Gastroesophageal sphincter (tissue), 4 donors: ENCODE results near the gene WDR81. TPM values are rescaled to one million over a fixed set of nuclear protein-coding genes. Genes with fewer than 3 reads are reported as not detected.

Experiments used
- ATAC-seq: fragments of 150-250 bp; one replicate; pipeline ENCODE4 v1.9.1; 2016; ENCODE audit warnings: mild to moderate bottlenecking, moderate library complexity
- H3K27ac ChIP-seq, 4 donors: fragments of 200-600 bp; sonication (generic) in 3 of 4; 1 replicate in 3 of 4; 2 replicates in 1 of 4; pipeline ENCODE4 v1.5.1; 2016 to 2019
- H3K27me3 ChIP-seq: fragments of 200-600 bp; sonication (generic); one replicate; pipeline ENCODE4 v1.5.1; 2019
- H3K36me3 ChIP-seq, 2 donors: fragments of 200-600 bp; sonication (generic); one replicate each; pipeline ENCODE4 v1.5.1; 2019; ENCODE audit warnings: control low read depth in 1 of 2
- H3K4me1 ChIP-seq, 3 donors: fragments of 200-600 bp; sonication (generic); 1 replicate in 2 of 3; 2 replicates in 1 of 3; pipeline ENCODE4 v1.5.1; 2016 to 2019; ENCODE audit warnings: control low read depth in 2 of 3
- H3K4me3 ChIP-seq, 2 donors: fragments of 200-600 bp; sonication (generic); one replicate each; pipeline ENCODE4 v1.5.1; 2019; ENCODE audit warnings: mild to moderate bottlenecking in 1 of 2, moderate library complexity in 1 of 2
- H3K9me3 ChIP-seq, 3 donors: fragments of 200-600 bp; sonication (generic); one replicate each; pipeline ENCODE4 v1.5.1; 2017 to 2019; ENCODE audit warnings: control low read depth in 2 of 3
- CTCF ChIP-seq, 4 experiments: fragments of 200-600 bp in 2 of 4; fragments of 450-650 bp in 2 of 4; sonication (generic) in 1 of 4; IDR thresholded peaks; one replicate each; pipeline ENCODE4 v1.5.1; 2017 to 2019; ENCODE audit warnings: antibody characterized with exemption in 4 of 4, mild to moderate bottlenecking in 2 of 4, moderate library complexity in 2 of 4
- EP300 ChIP-seq: sonication (generic); formaldehyde crosslinking; IDR thresholded peaks from one replicate; pipeline ENCODE4 v1.6.1; 2017; ENCODE audit warnings: antibody characterized with exemption, mild to moderate bottlenecking
- POLR2A ChIP-seq, 2 donors: fragments of 450-650 bp; IDR thresholded peaks; one replicate each; pipeline ENCODE4 v1.6.1; 2017; ENCODE audit warnings: antibody characterized with exemption in 2 of 2, mild to moderate bottlenecking in 2 of 2, moderate library complexity in 1 of 2
- POLR2AphosphoS5 ChIP-seq: sonication (generic); formaldehyde crosslinking; IDR thresholded peaks from one replicate; pipeline ENCODE4 v1.6.1; 2017; ENCODE audit warnings: antibody characterized with exemption
- WGBS, 2 donors: methylation state at CpG; one replicate each; pipeline ENCODE4 v1.1.5; 2018; ENCODE audit warnings: low coverage in 1 of 2; 5-methylcytosine and 5-hydroxymethylcytosine counted together
- total RNA-seq, 4 donors: library from RNA; depleted of rRNA; stranded (reverse); fragments of >200 nt; gene quantifications; one replicate each; pipeline ENCODE4 v1.1.0, GENCODE V29; 2016

WDR81 gene
- total RNA-seq, 4 donors from 2014 or later = 21.8 to 44.1 (median 32.2) TPM

- no CpG with 5 or more reads among the region's 23 CpGs for WGBS, 2 donors
- Histone ChIP-seq H3K27me3 (no peaks in the 10 kb centered on the region), H3K27ac (peak overlapping the region; percentile 97 to 100 (median 99)), H3K4me3 (peak overlapping the region; percentile 92 to 100), H3K4me1 (peaks cover 2 to 66% (median 37%) of the 10 kb centered on the region in 3 donors), H3K36me3 (peaks cover 0 to 26% of the 10 kb centered on the region in 2 donors), H3K9me3 (no peaks in the 10 kb centered on the region)
- ATAC-seq = no peak
- TF ChIP-seq EP300 (no peak), POLR2A (IDR thresholded peaks at IDR 0.05) (no peak), CTCF (IDR thresholded peaks at IDR 0.05) (no peak), POLR2AphosphoS5 (no peak)
Measured at GRCh38 chr17:1715803-1716075, 8.8 kb upstream of the WDR81 start.

- TF ChIP-seq CTCF (IDR thresholded peaks at IDR 0.05) = peak in 3 of 4 experiments; percentile 6 to 41 (median 40)
- TF ChIP-seq POLR2AphosphoS5 = peak; percentile 100
- TF ChIP-seq EP300 = no peak
- TF ChIP-seq POLR2A (IDR thresholded peaks at IDR 0.05) = peak; percentile 100
- Histone ChIP-seq H3K36me3 (peaks cover 0 to 26% of the 10 kb centered on the region in 2 donors), H3K27ac (peak overlapping the region; percentile 99 to 100 (median 100)), H3K27me3 (no peaks in the 10 kb centered on the region), H3K9me3 (no peaks in the 10 kb centered on the region), H3K4me1 (peaks cover 2 to 66% (median 37%) of the 10 kb centered on the region in 3 donors), H3K4me3 (peak overlapping the region; percentile 92 to 100)
- ATAC-seq = peak; percentile 80
- WGBS, 2 donors = 0 to 2% methylated on average over 14 to 19 of the region's 70 CpGs
Measured at GRCh38 chr17:1716076-1716911, 8.2 kb upstream of the WDR81 start.

- H3K9me3 ChIP-seq = no peaks in the 10 kb centered on the region
- peak; percentile 65 for ATAC-seq
- H3K36me3 ChIP-seq = peaks cover 0 to 21% of the 10 kb centered on the region in 2 donors
- 0% methylated on average over 5 to 10 of the region's 13 CpGs for WGBS, 2 donors
- peaks cover 2 to 64% (median 37%) of the 10 kb centered on the region in 3 donors for H3K4me1 ChIP-seq
- H3K27me3 ChIP-seq = no peaks in the 10 kb centered on the region
- H3K27ac ChIP-seq = peak overlapping the region; percentile 99 to 100 (median 100)
- TF ChIP-seq EP300 (no peak), CTCF (IDR thresholded peaks at IDR 0.05) (no peak), POLR2A (IDR thresholded peaks at IDR 0.05) (peak; percentile 13 to 31), POLR2AphosphoS5 (peak; percentile 83)
- H3K4me3 ChIP-seq = peak overlapping the region; percentile 69 to 86
Measured at GRCh38 chr17:1716912-1717695, 7.4 kb upstream of the WDR81 start.

GRCh38 chr17:1718362-1719165, 5.9 kb upstream of the WDR81 start:
- 76 to 84% methylated on average over 11 to 14 of the region's 19 CpGs for WGBS, 2 donors
- Histone ChIP-seq H3K27ac (peak overlapping the region; percentile 99 to 100 (median 100)), H3K36me3 (peaks cover 0 to 6% of the 10 kb centered on the region in 2 donors), H3K27me3 (no peaks in the 10 kb centered on the region), H3K9me3 (no peaks in the 10 kb centered on the region), H3K4me1 (peaks cover 2 to 60% (median 25%) of the 10 kb centered on the region in 3 donors), H3K4me3 (no peak overlapping the region)
- TF ChIP-seq EP300 (no peak), POLR2A (IDR thresholded peaks at IDR 0.05) (no peak), POLR2AphosphoS5 (no peak), CTCF (IDR thresholded peaks at IDR 0.05) (no peak)
- ATAC-seq = no peak
